GM21526 (cell line): ENCODE measurements around the gene DDAH1.

Experiments
- ATAC-seq: cut with Tn5 transposase; IDR thresholded peaks from one replicate; pipeline ENCODE4 v1.9.1; 2021; ENCODE audit warnings: moderate library complexity; ENCODE audit not compliant: unreplicated experiment, low FRiP score

Gene DDAH1

GRCh38 chr1:85397490-85398032 is 67.4 kb downstream of the DDAH1 start:
- no peak for ATAC-seq

GRCh38 chr1:85396194-85396593 is 68.8 kb downstream of the DDAH1 start:
- ATAC-seq, result no peak

GRCh38 chr1:85394130-85394529 is 70.8 kb downstream of the DDAH1 start:
- no peak for ATAC-seq

- ATAC-seq, result no peak
Measured at GRCh38 chr1:85393490-85393889, 71.5 kb downstream of the DDAH1 start.

GRCh38 chr1:85388416-85388815 is 76.5 kb downstream of the DDAH1 start:
- ATAC-seq, result no peak

GRCh38 chr1:85387781-85388180 is 77.2 kb downstream of the DDAH1 start:
- ATAC-seq, result no peak

GRCh38 chr1:85386068-85386722 is 78.8 kb downstream of the DDAH1 start:
- no peak for ATAC-seq

- ATAC-seq, result no peak
Measured at GRCh38 chr1:85379203-85380136, 85.5 kb downstream of the DDAH1 start.

- ATAC-seq, result no peak
Measured at GRCh38 chr1:85378534-85378933, 86.4 kb downstream of the DDAH1 start.

- ATAC-seq, result no peak
Measured at GRCh38 chr1:85376356-85376755, 88.6 kb downstream of the DDAH1 start.

- ATAC-seq, result no peak
Measured at GRCh38 chr1:85375493-85375892, 89.5 kb downstream of the DDAH1 start.

GRCh38 chr1:85374160-85374559 is 90.8 kb downstream of the DDAH1 start:
- ATAC-seq, result no peak

- no peak for ATAC-seq
Measured at GRCh38 chr1:85373378-85373708, 91.6 kb downstream of the DDAH1 start.

- no peak for ATAC-seq
Measured at GRCh38 chr1:85372683-85373377, 92.1 kb downstream of the DDAH1 start.

GRCh38 chr1:85371021-85371420 is 93.9 kb downstream of the DDAH1 start:
- ATAC-seq, result no peak

- no peak for ATAC-seq
Measured at GRCh38 chr1:85368073-85368770, 96.7 kb downstream of the DDAH1 start.

GRCh38 chr1:85366391-85367170 is 98.4 kb downstream of the DDAH1 start:
- no peak for ATAC-seq

GRCh38 chr1:85365851-85366250 is 99.1 kb downstream of the DDAH1 start:
- no peak for ATAC-seq

- no peak for ATAC-seq
Measured at GRCh38 chr1:85363521-85363920, 101.4 kb downstream of the DDAH1 start.

- ATAC-seq, result no peak
Measured at GRCh38 chr1:85363092-85363491, 101.9 kb downstream of the DDAH1 start.
